ENCODE measurements around the gene CMTM3.
A peak's percentile ranks its signal among the peaks of the same experiment; 100 is the strongest.

CMTM3 gene

GRCh38 chr16:66600477-66600876 lies 4.0 kb upstream of the CMTM3 start:
- H3K27ac ChIP-seq (ENCODE audit: low read depth, low read length, poor library complexity, severe bottlenecking), result no peak overlapping the region
- peaks cover 4% of the 10 kb centered on the region; the same call in 1 of the 2 replicates for H3K27me3 ChIP-seq (ENCODE audit: insufficient read depth, low read length)
- TF ChIP-seq, protein P1, sequence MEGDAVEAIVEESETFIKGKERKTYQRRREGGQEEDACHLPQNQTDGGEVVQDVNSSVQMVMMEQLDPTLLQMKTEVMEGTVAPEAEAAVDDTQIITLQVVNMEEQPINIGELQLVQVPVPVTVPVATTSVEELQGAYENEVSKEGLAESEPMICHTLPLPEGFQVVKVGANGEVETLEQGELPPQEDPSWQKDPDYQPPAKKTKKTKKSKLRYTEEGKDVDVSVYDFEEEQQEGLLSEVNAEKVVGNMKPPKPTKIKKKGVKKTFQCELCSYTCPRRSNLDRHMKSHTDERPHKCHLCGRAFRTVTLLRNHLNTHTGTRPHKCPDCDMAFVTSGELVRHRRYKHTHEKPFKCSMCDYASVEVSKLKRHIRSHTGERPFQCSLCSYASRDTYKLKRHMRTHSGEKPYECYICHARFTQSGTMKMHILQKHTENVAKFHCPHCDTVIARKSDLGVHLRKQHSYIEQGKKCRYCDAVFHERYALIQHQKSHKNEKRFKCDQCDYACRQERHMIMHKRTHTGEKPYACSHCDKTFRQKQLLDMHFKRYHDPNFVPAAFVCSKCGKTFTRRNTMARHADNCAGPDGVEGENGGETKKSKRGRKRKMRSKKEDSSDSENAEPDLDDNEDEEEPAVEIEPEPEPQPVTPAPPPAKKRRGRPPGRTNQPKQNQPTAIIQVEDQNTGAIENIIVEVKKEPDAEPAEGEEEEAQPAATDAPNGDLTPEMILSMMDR (IDR thresholded peaks at IDR 0.05; ENCODE audit: low read length), result no peak
- no peak for TF ChIP-seq EZH2 (IDR thresholded peaks at IDR 0.05; ENCODE audit: borderline replicate concordance, low read length)
- H2AFZ ChIP-seq (ENCODE audit: low read length), result no peak overlapping the region
- H3K4me2 ChIP-seq (ENCODE audit: low read length), result no peak overlapping the region
- H3F3A ChIP-seq (ENCODE audit: insufficient read depth, low read length), result no peaks in the 10 kb centered on the region
- H3K9ac ChIP-seq (ENCODE audit: low read length), result no peak overlapping the region
- H3K4me3 ChIP-seq (ENCODE audit: low read depth, low read length, poor library complexity, severe bottlenecking), result no peak overlapping the region
- peaks cover 11% of the 10 kb centered on the region for H3K4me1 ChIP-seq (ENCODE audit: insufficient read depth, low read length, severe bottlenecking)
- no peaks in the 10 kb centered on the region for H4K20me1 ChIP-seq (ENCODE audit: insufficient read depth, low read length)
- H3K79me2 ChIP-seq (ENCODE audit: insufficient read depth, low read length), result no peaks in the 10 kb centered on the region
- peaks cover 8% of the 10 kb centered on the region; the same call in 1 of the 2 replicates for H3K9me3 ChIP-seq (ENCODE audit: low read length)
- no peaks in the 10 kb centered on the region for H3K9me2 ChIP-seq (ENCODE audit: low read depth, low read length)
- no peaks in the 10 kb centered on the region; the same call in 1 of the 2 replicates for H3K36me3 ChIP-seq (ENCODE audit: insufficient read depth, low read length)

GRCh38 chr16:66601471-66601870 lies 3.0 kb upstream of the CMTM3 start:
- no peaks in the 10 kb centered on the region for H3F3A ChIP-seq (ENCODE audit: insufficient read depth, low read length)
- H3K4me1 ChIP-seq (ENCODE audit: insufficient read depth, low read length, severe bottlenecking), result peaks cover 20% of the 10 kb centered on the region
- H3K27me3 ChIP-seq (ENCODE audit: insufficient read depth, low read length), result peaks cover 4% of the 10 kb centered on the region; the same call in 1 of the 2 replicates
- peaks cover 8% of the 10 kb centered on the region; the same call in 1 of the 2 replicates for H3K9me3 ChIP-seq (ENCODE audit: low read length)
- H2AFZ ChIP-seq (ENCODE audit: low read length), result no peak overlapping the region
- no peak overlapping the region for H3K27ac ChIP-seq (ENCODE audit: low read depth, low read length, poor library complexity, severe bottlenecking)
- H3K79me2 ChIP-seq (ENCODE audit: insufficient read depth, low read length), result no peaks in the 10 kb centered on the region
- H3K36me3 ChIP-seq (ENCODE audit: insufficient read depth, low read length), result no peaks in the 10 kb centered on the region; the same call in 1 of the 2 replicates
- TF ChIP-seq EZH2 (IDR thresholded peaks at IDR 0.05; ENCODE audit: borderline replicate concordance, low read length), result no peak
- TF ChIP-seq, protein P1 (IDR thresholded peaks at IDR 0.05; ENCODE audit: low read length), result no peak
- H3K9ac ChIP-seq (ENCODE audit: low read length), result no peak overlapping the region
- no peak overlapping the region for H3K4me3 ChIP-seq (ENCODE audit: low read depth, low read length, poor library complexity, severe bottlenecking)
- no peak overlapping the region for H3K4me2 ChIP-seq (ENCODE audit: low read length)
- no peaks in the 10 kb centered on the region for H3K9me2 ChIP-seq (ENCODE audit: low read depth, low read length)
- H4K20me1 ChIP-seq (ENCODE audit: insufficient read depth, low read length), result no peaks in the 10 kb centered on the region

DNA sequence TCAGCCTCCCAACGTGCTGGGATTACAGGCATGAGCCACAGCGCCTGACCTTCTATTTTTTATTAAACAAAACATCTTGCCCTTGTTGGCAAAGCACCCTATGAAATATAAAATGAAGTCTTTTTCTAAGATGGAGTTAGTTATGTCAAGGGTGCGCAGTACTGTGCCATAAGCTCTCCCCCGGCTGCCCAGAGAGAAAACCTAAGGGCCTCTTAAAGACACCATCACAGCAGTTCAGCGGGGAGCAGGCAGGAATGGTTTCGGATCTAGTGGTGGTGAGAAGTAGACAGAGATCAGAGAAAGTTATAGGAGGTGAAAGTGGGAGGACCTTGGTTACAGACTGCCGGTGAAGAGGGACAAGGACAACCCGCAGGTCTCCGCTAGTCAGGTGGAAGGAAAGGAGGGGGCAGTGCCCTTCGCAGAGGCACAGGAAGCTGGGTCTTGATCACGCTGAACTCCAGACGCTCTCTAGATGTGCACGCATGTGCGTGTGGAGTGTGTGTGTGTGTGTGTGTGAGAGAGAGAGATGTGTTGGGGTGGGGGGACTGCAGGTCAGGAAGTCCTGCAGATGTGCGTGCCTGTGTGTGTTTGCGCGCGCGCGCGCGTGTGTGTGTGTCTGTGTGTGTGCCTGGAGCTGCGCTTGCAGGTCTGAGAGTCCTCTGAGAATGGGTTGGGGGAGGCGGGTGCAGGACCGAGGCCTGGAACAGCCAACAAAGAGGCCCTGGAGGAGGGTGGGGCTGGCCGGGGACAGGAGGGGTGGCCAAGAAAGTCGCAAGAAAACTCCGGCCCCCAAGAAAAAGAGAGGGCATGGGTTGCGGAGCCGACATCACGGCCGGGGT lies 748 bp upstream of the CMTM3 start:
- Histone ChIP-seq H3K27ac (ENCODE audit: low read depth, low read length, poor library complexity, severe bottlenecking) (peak overlapping the region; percentile 18), H4K20me1 (ENCODE audit: insufficient read depth, low read length) (no peaks in the 10 kb centered on the region), H3K4me3 (ENCODE audit: low read depth, low read length, poor library complexity, severe bottlenecking) (peak overlapping the region; percentile 74), H3K27me3 (ENCODE audit: insufficient read depth, low read length) (no peaks in the 10 kb centered on the region; the same call in 1 of the 2 replicates), H3F3A (ENCODE audit: insufficient read depth, low read length) (no peaks in the 10 kb centered on the region), H3K9ac (ENCODE audit: low read length) (peak overlapping the region; percentile 73), H3K4me2 (ENCODE audit: low read length) (peak overlapping the region; percentile 84), H3K79me2 (ENCODE audit: insufficient read depth, low read length) (no peaks in the 10 kb centered on the region), H3K4me1 (ENCODE audit: insufficient read depth, low read length, severe bottlenecking) (peaks cover 28% of the 10 kb centered on the region), H3K9me2 (ENCODE audit: low read depth, low read length) (no peaks in the 10 kb centered on the region), H3K36me3 (ENCODE audit: insufficient read depth, low read length) (no peaks in the 10 kb centered on the region; the same call in none of the 2 replicates), H2AFZ (ENCODE audit: low read length) (peak overlapping the region; percentile 14; the same call in 1 of the 2 replicates), H3K9me3 (ENCODE audit: low read length) (peaks cover 8% of the 10 kb centered on the region; the same call in 1 of the 2 replicates)
- no peak for TF ChIP-seq EZH2 (IDR thresholded peaks at IDR 0.05; ENCODE audit: borderline replicate concordance, low read length)
- TF ChIP-seq, protein P1 (IDR thresholded peaks at IDR 0.05; ENCODE audit: low read length), result no peak

Measured in OCI-LY1 (cell line).